ENCODE measurements around the gene TRIP12. TPM values are rescaled to one million over a fixed set of nuclear protein-coding genes. Genes with fewer than 3 reads are reported as not detected.

Gene TRIP12
- total RNA-seq, 1 experiment from 2014 or later = 368 TPM

GRCh38 chr2:229952256-229952835 lies 30.5 kb upstream of the TRIP12 start:
- H3K4me3 ChIP-seq (ENCODE audit: low read depth in 2 of 2, low read length in 2 of 2) = no peak overlapping the region
- TF ChIP-seq SIN3A (IDR thresholded peaks at IDR 0.05; ENCODE audit: borderline replicate concordance, insufficient read depth, low read depth, low read length) (no peak), TCF7L2 (IDR thresholded peaks at IDR 0.05; ENCODE audit: low read depth, low read length) (no peak), CTCF (IDR thresholded peaks at IDR 0.05) (no peak), POLR2AphosphoS5 (IDR thresholded peaks at IDR 0.05; ENCODE audit: low read depth, low read length) (no peak)
- TF ChIP-seq, protein P1, sequence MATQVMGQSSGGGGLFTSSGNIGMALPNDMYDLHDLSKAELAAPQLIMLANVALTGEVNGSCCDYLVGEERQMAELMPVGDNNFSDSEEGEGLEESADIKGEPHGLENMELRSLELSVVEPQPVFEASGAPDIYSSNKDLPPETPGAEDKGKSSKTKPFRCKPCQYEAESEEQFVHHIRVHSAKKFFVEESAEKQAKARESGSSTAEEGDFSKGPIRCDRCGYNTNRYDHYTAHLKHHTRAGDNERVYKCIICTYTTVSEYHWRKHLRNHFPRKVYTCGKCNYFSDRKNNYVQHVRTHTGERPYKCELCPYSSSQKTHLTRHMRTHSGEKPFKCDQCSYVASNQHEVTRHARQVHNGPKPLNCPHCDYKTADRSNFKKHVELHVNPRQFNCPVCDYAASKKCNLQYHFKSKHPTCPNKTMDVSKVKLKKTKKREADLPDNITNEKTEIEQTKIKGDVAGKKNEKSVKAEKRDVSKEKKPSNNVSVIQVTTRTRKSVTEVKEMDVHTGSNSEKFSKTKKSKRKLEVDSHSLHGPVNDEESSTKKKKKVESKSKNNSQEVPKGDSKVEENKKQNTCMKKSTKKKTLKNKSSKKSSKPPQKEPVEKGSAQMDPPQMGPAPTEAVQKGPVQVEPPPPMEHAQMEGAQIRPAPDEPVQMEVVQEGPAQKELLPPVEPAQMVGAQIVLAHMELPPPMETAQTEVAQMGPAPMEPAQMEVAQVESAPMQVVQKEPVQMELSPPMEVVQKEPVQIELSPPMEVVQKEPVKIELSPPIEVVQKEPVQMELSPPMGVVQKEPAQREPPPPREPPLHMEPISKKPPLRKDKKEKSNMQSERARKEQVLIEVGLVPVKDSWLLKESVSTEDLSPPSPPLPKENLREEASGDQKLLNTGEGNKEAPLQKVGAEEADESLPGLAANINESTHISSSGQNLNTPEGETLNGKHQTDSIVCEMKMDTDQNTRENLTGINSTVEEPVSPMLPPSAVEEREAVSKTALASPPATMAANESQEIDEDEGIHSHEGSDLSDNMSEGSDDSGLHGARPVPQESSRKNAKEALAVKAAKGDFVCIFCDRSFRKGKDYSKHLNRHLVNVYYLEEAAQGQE (IDR thresholded peaks at IDR 0.05; ENCODE audit: insufficient read depth in 1 of 2, low read depth in 2 of 2, low read length in 1 of 2) = no peak
- no TSS peak for BruUV-seq (replicated peaks)
- no peaks in the 10 kb centered on the region for H3K9me3 ChIP-seq (ENCODE audit: control insufficient read depth, insufficient read depth, low read depth, low read length)
- H3K27me3 ChIP-seq (ENCODE audit: control insufficient read depth, insufficient read depth, low read length) = no peaks in the 10 kb centered on the region
- H3K36me3 ChIP-seq (ENCODE audit: control insufficient read depth, insufficient read depth, low read length) = no peaks in the 10 kb centered on the region
- in situ Hi-C loops (cut with HindIII; ENCODE audit: low pct_unique_long_range_greater_than_20kb, low sequenced_read_pairs) (no loop called here), intact Hi-C loops (cut with micrococcal nuclease; ENCODE audit: unreplicated experiment) (no loop called here)
- ATAC-seq = no peak
- POLR2A ChIA-PET = no interaction called here
- CTCF ChIA-PET = no interaction called here
- H3K27ac ChIP-seq (ENCODE audit: low read length) = no peak overlapping the region
- no peaks in the 10 kb centered on the region for H3K4me1 ChIP-seq (ENCODE audit: control insufficient read depth, insufficient read depth, low read length)
- DNase-seq (ENCODE audit: low read depth, low spot score) = no peak

- no peaks in the 10 kb centered on the region for H3K4me1 ChIP-seq (ENCODE audit: control insufficient read depth, insufficient read depth, low read length)
- no peaks in the 10 kb centered on the region for H3K36me3 ChIP-seq (ENCODE audit: control insufficient read depth, insufficient read depth, low read length)
- H3K27me3 ChIP-seq (ENCODE audit: control insufficient read depth, insufficient read depth, low read length) = no peaks in the 10 kb centered on the region
- CTCF ChIA-PET = no interaction called here
- H3K9me3 ChIP-seq (ENCODE audit: control insufficient read depth, insufficient read depth, low read depth, low read length) = no peaks in the 10 kb centered on the region
- H3K4me3 ChIP-seq (ENCODE audit: low read depth in 2 of 2, low read length in 2 of 2) = no peak overlapping the region
- in situ Hi-C loops (cut with HindIII; ENCODE audit: low pct_unique_long_range_greater_than_20kb, low sequenced_read_pairs) (no loop called here), intact Hi-C loops (cut with micrococcal nuclease; ENCODE audit: unreplicated experiment) (no loop called here)
- TF ChIP-seq, protein P1 (IDR thresholded peaks at IDR 0.05; ENCODE audit: insufficient read depth in 1 of 2, low read depth in 2 of 2, low read length in 1 of 2) = no peak
- TF ChIP-seq CTCF (IDR thresholded peaks at IDR 0.05) = no peak
- TF ChIP-seq SIN3A (IDR thresholded peaks at IDR 0.05; ENCODE audit: borderline replicate concordance, insufficient read depth, low read depth, low read length) = no peak
- TF ChIP-seq POLR2AphosphoS5 (IDR thresholded peaks at IDR 0.05; ENCODE audit: low read depth, low read length) = no peak
- TF ChIP-seq TCF7L2 (IDR thresholded peaks at IDR 0.05; ENCODE audit: low read depth, low read length) = no peak
- ATAC-seq (no peak), DNase-seq (ENCODE audit: low read depth, low spot score) (no peak)
- no peak overlapping the region for H3K27ac ChIP-seq (ENCODE audit: low read length)
- no TSS peak for BruUV-seq (replicated peaks)
- POLR2A ChIA-PET = interaction anchor here (0.5 kb wide), 1 partner anchor 13 kb away, joined by 4 read pairs; no protein-coding TSS in a partner anchor
Measured at GRCh38 chr2:229947544-229947943, 25.7 kb upstream of the TRIP12 start.
